HG03045 (cell line): ENCODE results near the gene TRIP10.
A peak's percentile ranks its signal among the peaks of the same experiment; 100 is the strongest.
"Not testable (repeated sequence)": the region's sequence is repeated elsewhere in the genome, so short reads cannot be mapped to it uniquely, and the experiment has no call there.

Source experiments
- ATAC-seq: cut with Tn5 transposase; IDR thresholded peaks from one replicate; pipeline ENCODE4 v1.9.1; 2021; ENCODE audit warnings: mild to moderate bottlenecking, moderate library complexity; ENCODE audit not compliant: unreplicated experiment

The TRIP10 gene

DNA sequence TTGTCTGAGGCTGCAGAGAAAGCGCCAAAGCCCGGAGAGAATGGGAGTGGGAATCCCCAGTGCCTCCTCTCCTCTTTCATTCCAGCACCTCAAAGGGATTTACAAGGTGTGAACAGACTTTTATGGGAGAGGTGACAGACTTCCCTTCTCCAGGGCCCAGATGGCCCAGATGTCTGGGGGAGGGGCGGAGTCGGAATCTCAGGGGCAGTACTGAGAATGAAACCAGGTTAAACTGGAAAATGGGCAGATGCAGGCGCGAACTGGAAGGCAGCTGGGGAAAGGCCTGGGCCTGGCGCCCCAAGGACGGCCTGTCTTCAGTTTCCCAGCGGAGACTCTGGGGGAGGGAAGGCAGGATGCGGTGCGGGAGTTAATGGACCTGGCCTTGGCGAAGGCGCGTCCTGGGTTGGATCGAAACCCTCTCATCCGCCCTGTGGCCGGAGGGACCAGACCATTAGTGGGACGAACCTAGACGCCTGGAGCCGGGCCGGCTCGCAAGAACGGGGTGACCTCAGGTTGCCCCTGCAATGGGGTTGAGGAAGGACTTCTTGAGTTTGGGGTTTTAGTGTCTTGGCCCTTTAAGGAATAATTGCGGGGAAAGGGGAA is 592 bp upstream of the TRIP10 start:
- ATAC-seq, result no peak

DNA sequence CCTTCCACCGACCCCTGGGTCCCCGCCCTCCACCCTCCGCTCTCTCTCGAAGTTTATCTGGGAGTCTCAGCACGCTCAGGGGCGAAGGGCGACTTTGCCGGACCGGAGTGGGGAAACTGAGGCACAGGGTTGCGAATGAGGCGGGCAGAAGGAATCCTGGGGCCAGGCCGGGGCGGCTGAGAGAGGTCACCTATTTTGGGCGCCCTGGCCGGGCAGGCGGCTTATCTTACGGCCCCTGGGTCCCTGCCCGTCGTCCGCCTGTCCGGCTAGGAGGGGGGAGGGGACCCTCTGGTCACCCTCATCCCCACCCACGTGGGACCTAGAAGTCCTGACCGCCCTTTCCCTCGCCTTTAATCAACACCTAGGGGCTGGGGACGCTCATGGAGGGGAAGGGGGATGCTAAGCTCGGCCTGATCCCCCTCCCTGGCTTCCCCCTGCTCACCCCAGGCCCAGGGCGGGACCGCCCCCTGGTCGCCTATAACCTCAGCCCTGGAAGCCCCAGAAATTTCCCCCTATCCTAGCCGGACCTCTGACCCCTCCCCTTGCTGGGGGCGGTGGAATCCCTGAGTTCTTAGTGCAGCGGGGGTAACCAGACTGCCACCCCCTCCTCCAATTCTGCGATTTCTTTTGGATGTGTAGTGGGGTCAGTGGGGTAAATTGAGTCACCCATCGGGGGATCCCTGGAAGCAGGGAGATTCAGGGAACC is 556 bp downstream of the TRIP10 start:
- no peak for ATAC-seq

DNA sequence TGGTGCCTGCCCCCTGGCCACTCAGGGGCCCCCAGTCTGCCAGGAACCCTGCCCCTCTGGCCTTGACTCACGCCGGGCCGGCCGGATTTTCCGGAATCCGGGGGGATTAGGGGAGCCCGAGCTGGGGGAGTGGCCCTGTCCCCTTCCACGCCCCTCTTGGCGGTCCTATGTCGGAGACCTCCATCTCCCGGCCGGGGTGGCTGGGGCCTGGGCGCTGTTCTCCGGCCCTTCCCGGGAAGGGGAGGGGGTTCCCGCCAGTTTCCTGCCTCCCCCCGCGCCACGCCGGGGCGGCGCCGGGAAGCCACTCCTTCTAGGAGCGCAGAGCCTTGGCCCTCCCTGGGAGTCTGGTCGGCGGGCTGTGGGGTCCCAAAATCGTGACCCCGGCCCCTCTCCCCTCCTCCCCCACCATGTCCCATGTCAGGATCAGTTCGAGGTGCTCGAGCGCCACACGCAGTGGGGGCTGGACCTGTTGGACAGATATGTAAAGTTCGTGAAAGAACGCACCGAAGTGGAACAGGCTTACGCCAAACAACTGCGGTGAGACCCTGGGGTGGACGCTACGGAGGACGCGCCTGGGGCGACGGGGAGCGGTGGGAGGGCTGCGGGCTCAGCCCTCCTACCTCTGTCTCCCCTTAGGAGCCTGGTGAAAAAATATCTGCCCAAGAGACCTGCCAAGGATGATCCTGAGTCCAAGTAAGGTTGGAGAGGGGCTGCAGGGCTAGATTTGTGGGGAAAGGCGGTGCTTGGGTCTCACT is 1.3 kb downstream of the TRIP10 start:
- no peak for ATAC-seq

DNA sequence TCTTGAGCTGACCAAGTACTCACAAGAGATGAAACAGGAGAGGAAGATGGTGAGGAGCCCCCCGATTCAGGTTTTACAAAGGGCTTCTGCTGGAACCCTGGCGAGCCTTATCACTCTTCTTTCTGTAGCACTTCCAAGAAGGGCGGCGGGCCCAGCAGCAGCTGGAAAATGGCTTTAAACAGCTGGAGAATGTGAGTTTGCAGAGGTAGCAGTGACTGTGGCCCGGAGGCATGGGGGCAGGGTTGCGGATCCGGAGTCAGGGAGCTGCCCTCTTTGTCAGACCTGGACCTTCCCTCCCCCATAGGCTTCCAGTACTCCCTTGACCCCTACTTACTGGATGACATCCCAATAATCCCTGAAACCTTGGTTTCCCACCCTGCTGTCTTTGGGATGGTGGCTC is 3.6 kb downstream of the TRIP10 start:
- no peak for ATAC-seq

DNA sequence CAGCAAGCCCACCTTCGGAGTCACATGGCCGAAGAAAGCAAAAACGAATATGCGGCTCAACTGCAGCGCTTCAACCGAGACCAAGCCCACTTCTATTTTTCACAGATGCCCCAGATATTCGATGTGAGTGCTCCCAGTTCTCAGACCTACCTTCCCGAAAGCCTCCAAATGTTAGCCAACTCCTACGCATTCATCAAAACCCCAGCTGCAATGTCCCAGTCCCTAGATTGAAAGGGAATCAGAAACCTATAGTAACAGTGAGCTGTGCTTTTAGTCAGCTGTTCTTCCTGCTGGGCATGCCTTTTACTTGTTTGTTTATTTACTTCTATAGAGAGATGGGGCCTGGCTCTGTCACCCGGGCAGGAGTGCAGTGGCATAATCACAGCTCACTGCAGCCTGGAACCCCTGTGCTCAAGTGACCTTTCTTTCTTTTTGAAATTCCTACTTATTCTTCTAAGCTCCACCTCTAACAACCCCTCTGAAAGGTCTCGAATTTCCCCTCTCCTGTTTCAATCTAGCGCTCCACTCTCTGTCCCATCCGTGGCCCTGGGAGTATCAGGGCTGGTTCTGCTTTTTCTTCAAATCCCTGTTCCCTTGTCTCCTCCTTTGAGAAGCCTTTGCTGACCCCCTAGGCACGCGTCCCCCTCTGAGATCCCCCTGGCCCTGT is 4.4 kb downstream of the TRIP10 start:
- ATAC-seq, result no peak

DNA sequence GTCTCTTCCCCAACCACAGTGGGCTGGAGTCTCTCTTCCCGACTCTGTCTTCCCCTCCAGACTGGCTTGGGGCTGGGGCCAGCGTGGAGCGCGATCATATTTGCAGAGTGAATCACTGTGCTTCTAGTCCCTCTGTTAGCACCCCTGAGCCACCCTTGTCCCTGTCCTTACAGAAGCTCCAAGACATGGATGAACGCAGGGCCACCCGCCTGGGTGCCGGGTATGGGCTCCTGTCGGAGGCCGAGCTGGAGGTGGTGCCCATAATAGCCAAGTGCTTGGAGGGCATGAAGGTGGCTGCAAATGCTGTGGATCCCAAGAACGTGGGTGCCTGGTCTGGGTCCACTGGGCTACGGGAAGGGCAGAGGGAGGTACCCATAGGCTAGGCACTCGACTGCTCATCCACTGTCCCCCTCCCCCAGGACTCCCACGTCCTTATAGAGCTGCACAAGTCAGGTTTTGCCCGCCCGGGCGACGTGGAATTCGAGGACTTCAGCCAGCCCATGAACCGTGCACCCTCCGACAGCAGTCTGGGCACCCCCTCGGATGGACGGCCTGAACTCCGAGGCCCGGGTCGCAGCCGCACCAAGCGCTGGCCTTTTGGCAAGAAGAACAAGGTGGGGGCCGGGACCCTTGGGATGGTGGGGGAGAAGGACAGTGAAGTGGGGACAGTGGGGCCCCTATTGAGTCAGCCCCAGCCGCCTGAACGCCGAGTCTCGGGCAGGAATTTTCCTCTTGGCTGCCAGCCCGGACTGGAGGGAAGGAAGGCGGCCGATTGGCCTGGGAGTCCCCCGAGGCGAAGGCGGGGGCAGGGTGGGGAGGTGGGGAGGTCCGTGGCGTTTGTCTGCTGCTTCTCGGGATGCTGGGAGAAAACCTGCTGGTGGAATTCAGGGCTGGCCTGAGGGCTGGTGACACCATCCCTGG is 5.2 kb downstream of the TRIP10 start:
- ATAC-seq, result no peak

DNA sequence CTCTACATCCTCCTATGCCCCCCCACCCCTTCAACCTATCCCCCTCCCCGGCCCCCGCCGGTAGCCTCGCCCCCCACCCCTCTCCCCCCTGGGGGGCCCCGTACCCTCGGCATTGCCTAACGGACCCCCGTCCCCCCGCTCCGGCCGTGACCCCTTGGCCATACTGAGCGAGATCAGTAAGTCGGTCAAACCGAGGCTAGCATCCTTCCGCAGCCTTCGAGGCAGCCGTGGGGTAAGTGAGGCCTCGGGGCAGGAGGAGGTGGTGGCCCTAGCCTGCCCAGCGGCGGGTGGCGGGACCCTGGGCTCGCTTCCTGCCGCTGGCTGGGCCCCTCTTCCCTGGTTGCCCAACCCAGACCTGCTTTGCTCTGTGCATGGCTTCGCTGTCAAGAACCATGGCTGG is 6.5 kb downstream of the TRIP10 start:
- ATAC-seq, result no peak

DNA sequence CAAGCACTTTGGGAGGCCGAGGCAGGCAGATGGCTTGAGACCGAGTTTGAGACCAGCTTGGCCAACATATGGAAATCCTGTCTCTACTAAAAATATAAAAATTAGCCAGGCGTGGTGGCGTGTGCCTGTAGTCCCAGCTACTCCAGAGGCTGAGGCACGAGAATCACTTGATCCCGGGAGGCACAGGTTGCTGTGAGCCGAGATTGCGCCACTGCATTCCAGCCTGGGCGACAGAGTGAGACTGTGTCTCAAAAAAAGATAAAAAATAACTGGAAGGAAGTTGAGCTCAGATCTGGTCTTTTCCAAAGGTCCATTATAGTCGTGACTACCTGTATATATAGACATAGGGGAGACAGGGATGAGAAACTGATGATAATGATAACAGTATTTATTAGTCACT is 9.1 kb downstream of the TRIP10 start:
- ATAC-seq, result not testable (repeated sequence)

DNA sequence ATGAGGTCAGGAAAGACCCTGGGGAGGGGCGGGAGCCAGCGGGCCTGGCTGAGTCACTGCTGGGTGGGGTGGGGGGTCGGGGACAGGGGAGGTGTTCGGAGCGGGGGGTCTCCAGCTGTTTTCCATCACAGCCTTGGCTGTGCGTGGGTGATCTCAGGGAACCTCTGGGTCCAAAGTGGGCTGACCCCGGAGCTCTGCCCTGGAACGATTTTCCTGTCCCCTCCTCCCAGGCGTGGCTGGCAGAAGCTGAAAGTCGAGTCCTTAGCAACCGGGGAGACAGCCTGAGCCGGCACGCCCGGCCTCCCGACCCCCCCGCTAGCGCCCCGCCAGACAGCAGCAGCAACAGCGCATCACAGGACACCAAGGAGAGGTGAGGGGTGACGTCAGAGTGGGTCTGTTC is 10.6 kb downstream of the TRIP10 start:
- no peak for ATAC-seq

DNA sequence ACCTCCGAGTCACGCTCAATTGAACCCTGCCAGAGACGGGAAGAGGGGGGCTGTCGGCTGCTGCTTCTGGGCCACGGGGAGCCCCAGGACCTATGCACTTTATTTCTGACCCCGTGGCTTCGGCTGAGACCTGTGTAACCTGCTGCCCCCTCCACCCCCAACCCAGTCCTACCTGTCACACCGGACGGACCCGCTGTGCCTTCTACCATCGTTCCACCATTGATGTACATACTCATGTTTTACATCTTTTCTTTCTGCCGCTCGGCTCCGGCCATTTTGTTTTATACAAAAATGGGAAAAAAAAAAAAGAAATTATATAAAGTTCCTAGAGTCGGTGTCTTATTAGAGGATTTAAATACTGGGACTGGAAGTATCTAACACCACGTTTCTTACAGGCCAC is 11.7 kb downstream of the TRIP10 start:
- ATAC-seq, result no peak

DNA sequence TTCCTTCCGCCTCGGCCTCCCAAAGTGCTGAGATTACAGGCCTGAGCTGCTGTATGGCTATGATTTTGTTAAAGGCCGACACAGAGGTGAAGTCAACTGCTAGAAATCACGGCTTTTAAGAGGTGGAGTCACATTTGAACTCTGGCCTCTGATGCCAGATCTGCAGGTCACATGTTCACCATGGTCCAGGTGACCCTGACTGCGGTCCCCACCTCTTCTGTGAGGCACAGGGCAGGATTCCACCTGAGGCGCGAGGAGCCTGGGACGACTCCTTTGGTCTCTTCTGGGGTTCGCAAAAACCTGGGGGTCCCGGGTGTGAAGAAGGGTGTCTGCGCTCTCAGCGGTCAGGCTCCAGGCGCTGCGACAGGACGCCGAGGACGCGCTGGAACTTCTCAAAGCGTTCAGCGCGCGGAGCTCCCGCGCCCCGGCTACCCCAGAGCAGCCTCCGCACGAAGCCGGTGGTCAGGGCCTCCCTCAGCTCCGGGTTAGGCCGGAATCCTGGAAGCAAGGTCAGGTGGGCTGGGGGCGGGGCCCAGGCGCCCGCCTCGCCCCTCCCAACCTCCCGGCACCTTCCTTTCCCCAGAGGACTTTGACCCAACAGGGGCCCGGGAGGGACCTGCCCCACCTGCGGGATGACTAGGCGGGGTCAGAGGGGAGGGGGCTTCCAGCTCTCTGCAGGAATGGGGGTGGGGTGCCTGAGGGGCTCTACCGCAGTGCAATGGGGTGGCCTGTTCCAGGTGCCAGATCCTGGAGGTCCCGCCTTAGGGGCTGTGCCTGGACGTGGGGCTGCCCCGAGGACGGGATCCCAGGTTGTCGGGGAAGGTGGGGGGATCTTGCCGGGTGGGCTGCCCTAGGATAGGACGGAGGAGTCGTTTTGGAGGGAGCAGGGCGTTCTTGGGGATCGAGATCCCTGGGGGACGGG is 13.0 kb downstream of the TRIP10 start:
- ATAC-seq, result no peak

DNA sequence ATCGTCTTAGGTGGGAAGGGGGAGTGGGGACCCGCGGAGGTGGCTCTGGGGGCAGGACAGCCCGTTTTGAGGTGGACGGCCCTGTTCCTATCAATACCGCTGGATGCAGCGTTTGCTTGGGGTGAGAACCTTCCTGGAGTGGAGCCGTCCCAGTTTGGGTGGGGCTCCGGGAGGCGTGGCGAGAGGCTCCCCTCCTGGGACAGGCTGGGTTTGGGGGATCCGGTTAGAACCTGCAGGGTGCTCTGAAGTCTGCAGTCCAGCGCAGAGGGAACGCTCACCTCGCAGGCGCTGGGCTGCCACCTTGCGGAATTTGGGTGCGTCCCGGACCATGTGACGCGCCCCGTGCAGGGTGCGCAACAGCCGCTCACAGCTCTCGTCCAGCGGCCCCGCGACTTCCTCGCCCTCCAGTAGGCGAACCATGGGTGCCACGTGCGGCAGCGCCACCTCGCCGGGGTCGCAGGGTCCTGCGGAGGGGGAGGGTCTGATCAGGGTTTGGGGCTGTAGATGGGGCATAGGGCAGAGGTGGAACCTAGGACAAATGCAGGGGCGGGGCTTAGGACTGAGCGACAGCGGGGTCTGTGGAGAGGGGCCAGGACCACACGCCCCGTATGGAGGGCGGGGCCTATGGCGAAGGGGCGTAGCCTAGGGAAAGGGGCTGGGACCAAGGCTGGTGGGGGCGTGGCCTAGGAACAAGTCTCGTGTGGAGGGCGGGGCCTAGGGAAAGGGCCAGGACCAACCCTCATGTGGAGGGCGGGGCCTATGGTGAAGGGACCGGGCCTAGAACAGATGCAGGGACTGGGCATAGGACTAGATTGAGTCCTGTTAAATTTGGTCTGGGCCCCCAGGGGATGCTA is 13.9 kb downstream of the TRIP10 start:
- peak; percentile 70 for ATAC-seq

DNA sequence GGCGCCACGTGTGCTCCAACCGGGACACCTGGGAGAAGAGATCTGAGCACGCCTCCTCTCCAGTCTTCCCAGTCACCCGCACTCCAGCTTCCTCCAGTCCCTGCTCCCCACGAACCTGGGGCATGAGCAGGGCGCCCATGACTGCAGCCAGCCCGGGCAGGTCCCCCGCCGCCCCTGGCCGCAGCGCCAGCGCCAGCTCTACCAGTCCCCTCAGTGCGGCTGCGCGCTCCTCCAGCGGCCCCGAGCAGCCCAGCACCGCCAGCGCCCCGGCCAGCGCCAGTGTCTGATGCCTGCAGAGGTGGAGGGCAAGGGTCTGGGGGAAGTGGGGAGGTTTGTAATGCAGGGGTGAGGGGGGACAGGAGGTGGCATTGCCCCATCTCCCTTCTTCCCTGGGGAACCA is 14.7 kb downstream of the TRIP10 start:
- no peak for ATAC-seq

DNA sequence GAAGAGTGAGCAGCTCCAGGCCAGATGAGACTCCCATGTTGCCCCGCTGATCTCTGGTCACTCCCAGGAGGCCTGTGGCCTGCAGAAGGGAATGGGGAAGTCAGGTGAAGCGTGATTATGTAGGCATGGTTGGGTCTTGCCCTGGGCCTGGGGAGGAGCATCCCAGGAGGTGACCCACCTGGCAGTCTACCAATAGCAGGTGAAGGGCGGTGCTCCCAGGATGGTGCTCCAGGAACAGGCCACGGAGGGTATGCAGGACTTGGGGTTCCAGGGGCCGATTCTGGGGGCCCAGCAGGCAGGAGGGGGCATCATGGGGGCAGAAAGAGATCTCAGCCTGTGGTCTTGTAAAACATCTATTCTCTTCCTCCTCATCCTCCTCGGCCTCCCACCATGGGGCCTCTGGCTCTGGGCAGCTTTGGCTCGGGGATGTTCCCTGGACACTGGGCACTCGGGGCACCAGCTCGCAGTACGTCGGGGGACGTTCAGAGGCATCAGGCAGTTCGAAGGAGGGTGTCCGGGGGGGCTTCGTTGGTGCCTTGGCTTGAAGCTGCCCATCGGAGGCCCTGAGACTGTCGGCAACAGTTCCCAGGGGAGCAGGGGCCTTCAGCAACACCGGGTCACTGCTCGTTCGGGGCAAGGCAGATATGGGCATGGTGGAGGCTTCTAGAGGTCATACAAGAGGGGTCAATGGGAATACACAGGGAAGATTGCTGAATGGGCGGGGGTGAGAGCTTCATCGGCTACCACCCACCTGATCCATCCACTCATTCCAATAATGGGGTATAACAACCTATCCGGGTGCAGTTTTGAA is 15.4 kb downstream of the TRIP10 start:
- no peak for ATAC-seq

DNA sequence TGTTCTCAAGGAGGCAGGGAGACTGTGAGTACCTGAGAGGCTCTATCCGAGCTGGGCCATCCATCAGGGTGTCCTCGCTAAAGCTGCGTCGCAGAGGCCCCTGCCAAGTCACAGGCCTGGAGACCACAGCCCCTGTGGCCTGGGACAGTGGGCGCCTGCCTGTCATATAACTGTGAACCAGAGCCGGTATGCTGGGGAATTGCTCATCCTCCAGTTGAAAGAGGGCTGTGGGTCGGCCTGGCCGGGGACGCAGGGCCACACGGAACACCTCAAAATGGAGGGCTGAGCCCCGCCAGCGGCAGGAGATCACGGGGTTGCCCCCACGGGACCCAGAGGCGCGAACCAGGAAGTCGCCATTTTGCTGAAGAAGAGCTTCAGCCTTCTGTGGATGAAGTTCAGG is 21.1 kb downstream of the TRIP10 start:
- no peak for ATAC-seq

DNA sequence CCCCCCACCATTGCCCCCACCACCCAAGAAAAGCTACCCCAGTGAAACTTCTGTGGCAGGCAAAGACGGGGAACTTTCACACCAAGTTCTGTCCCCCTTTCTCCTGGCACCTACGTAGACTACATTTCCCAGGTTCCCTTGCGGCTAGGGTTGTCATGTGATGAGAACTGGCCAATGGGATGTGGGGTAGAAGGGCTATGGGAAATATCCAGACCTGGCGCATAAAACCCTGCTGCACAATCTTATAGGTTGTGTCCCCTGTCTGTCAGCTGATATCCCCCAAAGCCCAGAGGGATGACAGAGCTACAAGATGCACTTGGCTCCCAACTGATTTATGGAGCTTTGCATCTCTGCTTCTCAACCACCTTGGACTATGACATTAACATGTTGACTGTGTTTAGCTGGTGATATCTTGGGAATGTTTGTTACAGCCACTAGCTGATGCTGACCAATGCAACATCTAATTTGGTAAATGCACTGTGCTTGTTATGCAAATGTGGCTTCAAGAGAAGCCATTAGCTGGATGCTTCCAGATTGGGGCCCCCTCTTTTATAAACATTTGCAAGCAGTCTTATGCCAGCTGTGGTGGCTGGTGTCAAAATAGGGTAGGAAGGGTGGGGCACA is 21.7 kb downstream of the TRIP10 start:
- ATAC-seq, result no peak

DNA sequence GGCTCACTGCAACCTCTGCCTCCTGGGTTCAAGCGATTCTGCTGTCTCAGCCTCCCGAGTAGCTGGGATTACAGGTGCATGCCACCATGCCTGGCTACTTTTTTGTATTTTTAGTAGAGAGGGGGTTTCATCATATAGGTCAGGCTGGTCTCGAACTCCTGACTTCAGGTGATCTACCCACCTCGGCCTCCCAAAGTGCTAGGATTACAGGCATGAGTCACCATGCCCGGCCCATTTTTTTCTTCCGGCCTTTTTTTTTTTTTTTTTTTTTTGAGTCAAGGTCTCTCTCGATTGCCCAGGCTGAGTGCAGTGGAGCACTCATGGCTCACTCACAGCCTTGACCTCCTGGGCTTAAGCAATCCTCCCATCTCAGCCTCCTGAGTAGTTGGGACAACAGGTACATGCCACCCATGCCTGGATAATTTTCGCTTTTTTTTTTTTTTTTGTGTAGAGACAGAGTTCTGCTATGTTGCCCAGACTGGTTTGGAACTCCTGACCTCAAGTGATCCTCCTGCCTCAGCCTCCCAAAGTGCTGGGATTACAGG is 22.8 kb downstream of the TRIP10 start:
- ATAC-seq, result not testable (repeated sequence)
